Erythroblast (primary cell): Measurements from ENCODE around the gene HBG2.

ENCODE experiments used
- GATA1 ChIP-seq: IDR thresholded peaks from 2 replicates; pipeline ENCODE4 v1.6.1; 2011; ENCODE audit warnings: low read depth, mild to moderate bottlenecking, control low read depth, low read length, moderate library complexity
- POLR2A ChIP-seq: IDR thresholded peaks from 2 replicates; pipeline ENCODE4 v1.6.1; 2011; ENCODE audit warnings: mild to moderate bottlenecking, low read length

DNA sequence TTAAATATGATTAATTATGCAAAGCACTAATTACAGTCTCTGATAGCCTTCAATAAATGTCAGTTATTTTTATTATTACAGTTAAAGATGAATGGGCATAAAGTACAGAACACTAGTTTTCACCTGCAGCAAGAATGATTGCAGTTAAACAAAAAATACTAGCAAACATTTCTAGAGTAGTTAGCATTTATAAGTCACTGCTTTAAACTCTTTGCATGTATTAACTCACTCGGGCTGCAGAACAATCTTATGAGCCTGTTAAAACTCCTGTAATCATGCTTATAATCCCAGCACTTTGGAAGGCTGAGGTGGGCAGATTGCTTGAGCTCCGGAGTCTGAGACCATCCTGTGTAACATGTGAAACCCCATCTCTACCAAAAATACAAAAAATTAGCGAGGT lies 32.3 kb upstream of the HBG2 start:
- no peak for TF ChIP-seq POLR2A
- TF ChIP-seq GATA1 = no peak
